ENCODE data around the gene EPG5.

DNA sequence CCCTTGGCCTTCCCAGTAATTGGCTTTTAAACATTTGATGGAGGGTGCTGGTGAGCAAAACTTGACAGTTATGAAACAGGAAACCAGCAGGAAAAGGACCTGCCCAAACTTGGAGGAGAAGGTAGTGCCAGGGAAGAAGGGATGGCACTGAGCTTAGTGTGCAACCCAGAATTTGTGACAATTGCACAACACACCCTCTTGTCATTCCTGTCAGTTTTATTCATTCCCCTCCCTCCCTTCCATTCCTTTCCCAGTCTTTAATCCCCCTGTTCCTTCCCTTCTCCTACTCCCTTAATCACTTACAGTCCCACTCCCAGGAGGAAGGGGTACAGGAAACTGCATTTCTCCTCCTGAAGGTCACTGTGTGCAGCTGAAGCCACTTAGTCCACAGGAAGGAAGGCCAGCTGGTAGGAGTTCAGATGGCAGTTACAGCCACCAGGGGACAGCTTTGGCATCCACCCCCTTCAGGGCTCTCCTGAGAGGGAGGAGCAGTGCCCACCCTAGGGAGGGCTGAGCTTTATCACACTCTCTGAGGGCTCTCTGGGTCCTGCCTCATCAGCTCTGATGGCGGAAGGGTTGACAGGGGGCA, 165.6 kb downstream of the EPG5 start:
- TF ChIP-seq, protein P1, sequence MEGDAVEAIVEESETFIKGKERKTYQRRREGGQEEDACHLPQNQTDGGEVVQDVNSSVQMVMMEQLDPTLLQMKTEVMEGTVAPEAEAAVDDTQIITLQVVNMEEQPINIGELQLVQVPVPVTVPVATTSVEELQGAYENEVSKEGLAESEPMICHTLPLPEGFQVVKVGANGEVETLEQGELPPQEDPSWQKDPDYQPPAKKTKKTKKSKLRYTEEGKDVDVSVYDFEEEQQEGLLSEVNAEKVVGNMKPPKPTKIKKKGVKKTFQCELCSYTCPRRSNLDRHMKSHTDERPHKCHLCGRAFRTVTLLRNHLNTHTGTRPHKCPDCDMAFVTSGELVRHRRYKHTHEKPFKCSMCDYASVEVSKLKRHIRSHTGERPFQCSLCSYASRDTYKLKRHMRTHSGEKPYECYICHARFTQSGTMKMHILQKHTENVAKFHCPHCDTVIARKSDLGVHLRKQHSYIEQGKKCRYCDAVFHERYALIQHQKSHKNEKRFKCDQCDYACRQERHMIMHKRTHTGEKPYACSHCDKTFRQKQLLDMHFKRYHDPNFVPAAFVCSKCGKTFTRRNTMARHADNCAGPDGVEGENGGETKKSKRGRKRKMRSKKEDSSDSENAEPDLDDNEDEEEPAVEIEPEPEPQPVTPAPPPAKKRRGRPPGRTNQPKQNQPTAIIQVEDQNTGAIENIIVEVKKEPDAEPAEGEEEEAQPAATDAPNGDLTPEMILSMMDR (IDR thresholded peaks at IDR 0.05), result no peak
- TF ChIP-seq BHLHE40 (IDR thresholded peaks at IDR 0.05; ENCODE audit: low read depth, low read length), result no peak
- no peak for TF ChIP-seq NR3C1 (IDR thresholded peaks at IDR 0.05)
- TF ChIP-seq, protein P2, sequence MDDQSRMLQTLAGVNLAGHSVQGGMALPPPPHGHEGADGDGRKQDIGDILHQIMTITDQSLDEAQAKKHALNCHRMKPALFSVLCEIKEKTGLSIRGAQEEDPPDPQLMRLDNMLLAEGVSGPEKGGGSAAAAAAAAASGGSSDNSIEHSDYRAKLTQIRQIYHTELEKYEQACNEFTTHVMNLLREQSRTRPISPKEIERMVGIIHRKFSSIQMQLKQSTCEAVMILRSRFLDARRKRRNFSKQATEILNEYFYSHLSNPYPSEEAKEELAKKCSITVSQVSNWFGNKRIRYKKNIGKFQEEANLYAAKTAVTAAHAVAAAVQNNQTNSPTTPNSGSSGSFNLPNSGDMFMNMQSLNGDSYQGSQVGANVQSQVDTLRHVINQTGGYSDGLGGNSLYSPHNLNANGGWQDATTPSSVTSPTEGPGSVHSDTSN (IDR thresholded peaks at IDR 0.05), result no peak
- TF ChIP-seq POLR2A (IDR thresholded peaks at IDR 0.05; ENCODE audit: low read length), result no peak
- TF ChIP-seq JUNB (IDR thresholded peaks at IDR 0.05), result no peak
- TF ChIP-seq, protein P3, sequence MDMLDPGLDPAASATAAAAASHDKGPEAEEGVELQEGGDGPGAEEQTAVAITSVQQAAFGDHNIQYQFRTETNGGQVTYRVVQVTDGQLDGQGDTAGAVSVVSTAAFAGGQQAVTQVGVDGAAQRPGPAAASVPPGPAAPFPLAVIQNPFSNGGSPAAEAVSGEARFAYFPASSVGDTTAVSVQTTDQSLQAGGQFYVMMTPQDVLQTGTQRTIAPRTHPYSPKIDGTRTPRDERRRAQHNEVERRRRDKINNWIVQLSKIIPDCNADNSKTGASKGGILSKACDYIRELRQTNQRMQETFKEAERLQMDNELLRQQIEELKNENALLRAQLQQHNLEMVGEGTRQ (IDR thresholded peaks at IDR 0.05), result no peak
- TF ChIP-seq MAZ (IDR thresholded peaks at IDR 0.05; ENCODE audit: borderline replicate concordance, low read depth, low read length), result no peak
- no peak for TF ChIP-seq RFX5 (IDR thresholded peaks at IDR 0.05)
- TF ChIP-seq, protein P4, sequence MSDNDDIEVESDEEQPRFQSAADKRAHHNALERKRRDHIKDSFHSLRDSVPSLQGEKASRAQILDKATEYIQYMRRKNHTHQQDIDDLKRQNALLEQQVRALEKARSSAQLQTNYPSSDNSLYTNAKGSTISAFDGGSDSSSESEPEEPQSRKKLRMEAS (IDR thresholded peaks at IDR 0.05), result no peak
- no peak for TF ChIP-seq ESRRA (IDR thresholded peaks at IDR 0.05; ENCODE audit: borderline replicate concordance, low read length)
- no peak for TF ChIP-seq POLR2AphosphoS2 (conservative IDR thresholded peaks at IDR 0.05; ENCODE audit: low read length)
- no peak for TF ChIP-seq CHD2 (IDR thresholded peaks at IDR 0.05; ENCODE audit: low read length, partially characterized antibody)
- TF ChIP-seq CBX2 (IDR thresholded peaks at IDR 0.05; ENCODE audit: borderline replicate concordance, low read depth), result no peak

Measured in A549 (cell line).